ENCODE data around the gene CEP89.
"Not testable (repeated sequence)": the region's sequence is repeated elsewhere in the genome, so short reads cannot be mapped to it uniquely, and the experiment has no call there.

CEP89 gene

DNA sequence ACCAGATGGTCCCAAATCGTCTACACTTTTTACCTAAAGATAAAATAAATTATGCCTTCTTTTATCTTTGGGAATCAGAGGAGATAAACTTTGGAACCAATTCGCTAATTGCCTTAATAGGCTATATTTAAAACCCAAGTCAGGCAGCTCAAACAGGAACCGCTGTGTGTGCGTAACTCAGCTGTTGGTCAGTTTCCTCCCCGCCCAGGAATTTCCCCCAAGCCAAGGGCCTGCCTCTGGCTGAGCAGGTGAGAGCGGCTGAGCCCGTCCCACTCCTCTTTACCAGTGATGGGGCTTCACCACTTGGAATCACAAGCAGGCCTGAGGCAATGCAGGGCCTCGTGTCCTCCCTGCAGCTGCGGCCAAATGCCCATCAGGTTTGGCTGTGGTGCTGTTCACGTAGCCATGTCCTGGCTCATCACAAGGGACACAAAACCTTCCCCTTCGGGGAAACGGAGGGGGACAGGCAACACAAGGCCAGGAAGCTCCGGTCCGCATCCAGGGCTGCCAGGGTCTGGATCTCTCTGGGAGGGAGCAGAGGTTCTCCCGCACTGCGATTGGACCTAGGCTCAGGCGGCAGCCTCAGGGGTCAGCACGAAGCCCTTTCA lies 101.7 kb downstream of the CEP89 start:
- Histone ChIP-seq H3K4me1 (ENCODE audit: control insufficient read depth in 2 of 2, insufficient read depth in 1 of 2, low read depth in 1 of 2, low read length in 2 of 2) (no peaks in the 10 kb centered on the region), H2BK5ac (ENCODE audit: low read length) (no peak overlapping the region), H2BK12ac (ENCODE audit: low read length) (no peak overlapping the region), H2AFZ (ENCODE audit: low read length) (peak overlapping the region; percentile 53), H4K91ac (ENCODE audit: low read depth, low read length, poor library complexity) (no peak overlapping the region), H2AK5ac (ENCODE audit: low read depth, low read length) (peak overlapping the region; percentile 1), H3K9ac (ENCODE audit: low read depth, low read length, poor library complexity) (no peak overlapping the region), H3K18ac (ENCODE audit: low read length) (peak overlapping the region; percentile 67), H3K36me3 (replicated peaks in 1 of 2; ENCODE audit: control insufficient read depth in 2 of 2, insufficient read depth in 2 of 2, low read length in 2 of 2) (no peaks in the 10 kb centered on the region), H3K79me1 (ENCODE audit: low read depth, low read length) (no peaks in the 10 kb centered on the region), H2BK120ac (ENCODE audit: low read depth, low read length) (no peak overlapping the region), H3K27ac (replicated peaks; ENCODE audit: low read length) (no peak overlapping the region), H3K4me3 (ENCODE audit: low read length in 2 of 2) (no peak overlapping the region), H3K4me2 (ENCODE audit: insufficient read depth, low read length, poor library complexity, severe bottlenecking) (no peak overlapping the region), H4K8ac (ENCODE audit: low read depth, low read length) (no peak overlapping the region), H3K14ac (ENCODE audit: low read length) (no peak overlapping the region), H2BK15ac (ENCODE audit: low read length) (no peak overlapping the region), H3K9me3 (replicated peaks in 1 of 2; ENCODE audit: control insufficient read depth in 2 of 2, insufficient read depth in 1 of 2, low read depth in 1 of 2, low read length in 2 of 2) (no peaks in the 10 kb centered on the region), H3K4ac (ENCODE audit: low read length) (peak overlapping the region; percentile 10), H3K27me3 (ENCODE audit: control insufficient read depth in 3 of 3, insufficient read depth in 3 of 3, low read depth in 1 of 3, low read length in 3 of 3) (no peaks in the 10 kb centered on the region), H3K23ac (ENCODE audit: low read depth, low read length, poor library complexity) (no peak overlapping the region)
- DNase-seq (ENCODE audit: low spot score), result no peak
- WGBS, 2 donors (ENCODE audit: extremely low coverage in 2 of 2, insufficient read length in 2 of 2, insufficient replicate concordance in 1 of 2), result no CpG with 5 or more reads among the region's 18 CpGs

DNA sequence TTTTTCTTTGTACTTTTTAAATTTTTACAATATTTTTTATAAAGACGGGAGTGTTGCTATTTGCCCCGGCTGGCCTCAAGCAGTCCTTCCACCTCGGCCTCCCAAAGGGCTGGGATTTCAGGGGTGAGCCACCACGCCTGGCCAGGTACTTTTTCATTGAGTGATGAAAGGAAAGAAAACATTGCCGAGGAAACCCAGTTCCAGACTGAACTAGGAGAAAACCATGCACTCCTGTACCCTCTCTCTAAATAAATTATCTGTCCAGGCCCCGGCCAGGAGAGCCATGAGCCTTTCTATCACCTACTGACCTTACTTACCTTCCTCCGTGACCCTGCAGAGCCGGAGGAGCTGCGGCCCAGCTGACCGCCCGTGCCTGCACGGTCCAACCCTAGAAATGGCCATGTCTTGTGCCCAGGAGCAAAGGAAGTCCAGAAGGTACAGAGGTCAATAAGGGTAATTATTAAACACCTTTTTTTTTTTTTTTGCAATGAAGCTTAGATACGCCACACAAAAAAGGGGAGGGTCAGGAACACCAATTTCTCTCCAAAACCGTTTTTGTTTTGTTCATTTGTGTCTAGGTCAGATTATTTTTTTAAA lies 102.3 kb downstream of the CEP89 start, which contains the start of gene SLC7A9:
SLC7A9 (minus strand) TSS at position 399 of the 597 bp plus-strand sequence. CDS start 1,233 bp downstream, outside the sequence.
- no peak within 1 kb of the TSS for H2BK5ac ChIP-seq (ENCODE audit: low read length)
- H3K14ac ChIP-seq (ENCODE audit: low read length), result no peak within 1 kb of the TSS
- H4K8ac ChIP-seq (ENCODE audit: low read depth, low read length), result no peak within 1 kb of the TSS
- no peaks in the 10 kb centered on the region for H3K9me3 ChIP-seq (replicated peaks in 1 of 2; ENCODE audit: control insufficient read depth in 2 of 2, insufficient read depth in 1 of 2, low read depth in 1 of 2, low read length in 2 of 2)
- H3K4me3 ChIP-seq (ENCODE audit: low read length in 2 of 2), result no peak within 1 kb of the TSS
- H2BK15ac ChIP-seq (ENCODE audit: low read length), result no peak within 1 kb of the TSS
- peak within 1 kb of the TSS; percentile 1 for H2AK5ac ChIP-seq (ENCODE audit: low read depth, low read length)
- H2AFZ ChIP-seq (ENCODE audit: low read length), result peak within 1 kb of the TSS; percentile 53
- H3K9ac ChIP-seq (ENCODE audit: low read depth, low read length, poor library complexity), result no peak within 1 kb of the TSS
- DNase-seq (ENCODE audit: low spot score), result no peak
- H3K4me1 ChIP-seq (ENCODE audit: control insufficient read depth in 2 of 2, insufficient read depth in 1 of 2, low read depth in 1 of 2, low read length in 2 of 2), result no peaks in the 10 kb centered on the region
- no peak within 1 kb of the TSS for H4K91ac ChIP-seq (ENCODE audit: low read depth, low read length, poor library complexity)
- no peaks in the 10 kb centered on the region for H3K79me1 ChIP-seq (ENCODE audit: low read depth, low read length)
- H3K4me2 ChIP-seq (ENCODE audit: insufficient read depth, low read length, poor library complexity, severe bottlenecking), result no peak within 1 kb of the TSS
- WGBS, 2 donors (ENCODE audit: extremely low coverage in 2 of 2, insufficient read length in 2 of 2, insufficient replicate concordance in 1 of 2), result no CpG with 5 or more reads among the region's 14 CpGs
- no peak within 1 kb of the TSS for H2BK120ac ChIP-seq (ENCODE audit: low read depth, low read length)
- no peak within 1 kb of the TSS for H2BK12ac ChIP-seq (ENCODE audit: low read length)
- peak within 1 kb of the TSS; percentile 67 for H3K18ac ChIP-seq (ENCODE audit: low read length)
- H3K27ac ChIP-seq (replicated peaks; ENCODE audit: low read length), result no peak within 1 kb of the TSS
- H3K27me3 ChIP-seq (ENCODE audit: control insufficient read depth in 3 of 3, insufficient read depth in 3 of 3, low read depth in 1 of 3, low read length in 3 of 3), result no peaks in the 10 kb centered on the region
- no peaks in the 10 kb centered on the region for H3K36me3 ChIP-seq (replicated peaks in 1 of 2; ENCODE audit: control insufficient read depth in 2 of 2, insufficient read depth in 2 of 2, low read length in 2 of 2)
- peak within 1 kb of the TSS; percentile 10 for H3K4ac ChIP-seq (ENCODE audit: low read length)
- no peak within 1 kb of the TSS for H3K23ac ChIP-seq (ENCODE audit: low read depth, low read length, poor library complexity)

DNA sequence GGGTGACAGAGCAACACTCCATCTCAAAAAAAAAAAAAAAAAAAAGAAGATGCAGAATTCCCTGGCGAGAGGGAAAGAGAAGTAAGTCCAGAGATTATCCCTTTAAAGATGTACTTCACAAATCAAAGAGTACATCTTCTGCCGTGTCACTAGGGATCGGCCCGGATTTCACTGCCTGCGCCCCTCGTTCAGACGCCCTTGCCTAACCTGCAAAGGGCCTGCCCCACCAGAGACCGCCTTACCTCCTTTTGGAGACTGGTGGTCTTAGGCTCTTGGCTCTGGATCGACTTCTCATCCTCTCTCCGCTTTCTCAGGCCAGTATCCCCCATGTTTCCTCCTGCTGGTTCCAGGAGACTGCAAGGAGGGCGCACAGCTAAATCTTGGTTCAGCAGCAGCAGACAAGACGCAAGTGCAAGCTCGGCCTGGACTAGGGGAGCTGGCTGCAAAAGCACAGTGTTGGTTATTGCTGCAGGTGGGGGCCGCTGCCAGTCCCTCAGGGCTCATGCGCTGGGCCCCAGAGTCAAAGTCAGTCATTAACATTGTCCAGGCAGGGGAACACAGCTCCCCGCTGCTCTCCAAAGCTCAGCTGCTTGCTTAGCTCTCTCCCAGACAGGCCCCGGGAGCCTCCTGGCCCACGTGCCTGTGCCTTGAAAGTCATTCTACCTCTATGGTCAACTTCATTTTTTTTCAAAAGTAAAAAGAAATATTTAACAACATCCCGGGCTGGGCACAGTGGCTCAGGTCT lies 103.4 kb downstream of the CEP89 start:
- H3K4ac ChIP-seq (ENCODE audit: low read length), result no peak overlapping the region
- peak overlapping the region; percentile 51 for H2AFZ ChIP-seq (ENCODE audit: low read length)
- H3K36me3 ChIP-seq (replicated peaks in 1 of 2; ENCODE audit: control insufficient read depth in 2 of 2, insufficient read depth in 2 of 2, low read length in 2 of 2), result no peaks in the 10 kb centered on the region
- no peak overlapping the region for H2BK120ac ChIP-seq (ENCODE audit: low read depth, low read length)
- H2BK15ac ChIP-seq (ENCODE audit: low read length), result no peak overlapping the region
- no peaks in the 10 kb centered on the region for H3K4me1 ChIP-seq (ENCODE audit: control insufficient read depth in 2 of 2, insufficient read depth in 1 of 2, low read depth in 1 of 2, low read length in 2 of 2)
- WGBS, 2 donors (ENCODE audit: extremely low coverage in 2 of 2, insufficient read length in 2 of 2, insufficient replicate concordance in 1 of 2), result no CpG with 5 or more reads among the region's 19 CpGs
- no peak overlapping the region for H3K23ac ChIP-seq (ENCODE audit: low read depth, low read length, poor library complexity)
- H4K91ac ChIP-seq (ENCODE audit: low read depth, low read length, poor library complexity), result no peak overlapping the region
- H2BK5ac ChIP-seq (ENCODE audit: low read length), result no peak overlapping the region
- H2BK12ac ChIP-seq (ENCODE audit: low read length), result no peak overlapping the region
- no peak overlapping the region for H3K4me2 ChIP-seq (ENCODE audit: insufficient read depth, low read length, poor library complexity, severe bottlenecking)
- H4K8ac ChIP-seq (ENCODE audit: low read depth, low read length), result no peak overlapping the region
- H3K9ac ChIP-seq (ENCODE audit: low read depth, low read length, poor library complexity), result no peak overlapping the region
- H3K27me3 ChIP-seq (ENCODE audit: control insufficient read depth in 3 of 3, insufficient read depth in 3 of 3, low read depth in 1 of 3, low read length in 3 of 3), result no peaks in the 10 kb centered on the region
- H3K18ac ChIP-seq (ENCODE audit: low read length), result no peak overlapping the region
- H3K14ac ChIP-seq (ENCODE audit: low read length), result no peak overlapping the region
- no peaks in the 10 kb centered on the region for H3K79me1 ChIP-seq (ENCODE audit: low read depth, low read length)
- no peaks in the 10 kb centered on the region for H3K9me3 ChIP-seq (replicated peaks in 1 of 2; ENCODE audit: control insufficient read depth in 2 of 2, insufficient read depth in 1 of 2, low read depth in 1 of 2, low read length in 2 of 2)
- H3K27ac ChIP-seq (replicated peaks; ENCODE audit: low read length), result no peak overlapping the region
- no peak overlapping the region for H2AK5ac ChIP-seq (ENCODE audit: low read depth, low read length)
- DNase-seq (ENCODE audit: low spot score), result no peak
- H3K4me3 ChIP-seq (ENCODE audit: low read length in 2 of 2), result no peak overlapping the region

DNA sequence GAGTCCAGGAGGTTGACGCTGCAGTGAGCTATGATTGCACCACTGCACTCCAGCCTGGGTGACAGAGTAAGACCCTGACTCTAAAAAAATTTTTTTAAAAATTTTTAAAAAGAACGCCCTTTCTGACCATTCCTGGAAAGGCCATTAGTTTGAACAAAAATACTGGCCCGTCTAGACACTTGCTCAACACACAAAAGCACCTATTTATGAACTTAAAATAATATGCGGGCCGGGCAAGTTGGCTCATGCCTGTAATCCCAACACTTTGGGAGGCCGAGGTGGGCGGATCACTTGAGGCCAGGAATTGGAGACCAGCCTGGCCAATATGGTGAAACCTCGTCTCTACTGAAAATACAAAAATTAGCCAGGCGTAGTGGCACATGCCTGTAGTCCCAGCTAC lies 104.3 kb downstream of the CEP89 start:
- H3K4me3 ChIP-seq (ENCODE audit: low read length in 2 of 2); H3K36me3 ChIP-seq (replicated peaks in 1 of 2; ENCODE audit: control insufficient read depth in 2 of 2, insufficient read depth in 2 of 2, low read length in 2 of 2); H3K4me2 ChIP-seq (ENCODE audit: insufficient read depth, low read length, poor library complexity, severe bottlenecking); H3K27me3 ChIP-seq (ENCODE audit: control insufficient read depth in 3 of 3, insufficient read depth in 3 of 3, low read depth in 1 of 3, low read length in 3 of 3); H2BK12ac ChIP-seq (ENCODE audit: low read length); H2BK5ac ChIP-seq (ENCODE audit: low read length); H3K4me1 ChIP-seq (ENCODE audit: control insufficient read depth in 2 of 2, insufficient read depth in 1 of 2, low read depth in 1 of 2, low read length in 2 of 2); H2BK15ac ChIP-seq (ENCODE audit: low read length); H3K14ac ChIP-seq (ENCODE audit: low read length); H3K79me1 ChIP-seq (ENCODE audit: low read depth, low read length); DNase-seq (ENCODE audit: low spot score); H2AFZ ChIP-seq (ENCODE audit: low read length); H4K8ac ChIP-seq (ENCODE audit: low read depth, low read length); H2BK120ac ChIP-seq (ENCODE audit: low read depth, low read length); H3K9ac ChIP-seq (ENCODE audit: low read depth, low read length, poor library complexity); H3K18ac ChIP-seq (ENCODE audit: low read length); H2AK5ac ChIP-seq (ENCODE audit: low read depth, low read length); H3K27ac ChIP-seq (replicated peaks; ENCODE audit: low read length); H3K4ac ChIP-seq (ENCODE audit: low read length); H3K9me3 ChIP-seq (replicated peaks in 1 of 2; ENCODE audit: control insufficient read depth in 2 of 2, insufficient read depth in 1 of 2, low read depth in 1 of 2, low read length in 2 of 2); H4K91ac ChIP-seq (ENCODE audit: low read depth, low read length, poor library complexity); H3K23ac ChIP-seq (ENCODE audit: low read depth, low read length, poor library complexity): not testable (repeated sequence)
- WGBS, 2 donors (ENCODE audit: extremely low coverage in 2 of 2, insufficient read length in 2 of 2, insufficient replicate concordance in 1 of 2), result no CpG with 5 or more reads among the region's 9 CpGs

Data from neuronal stem cell (in vitro differentiated cells).